GM10847 (cell line): ENCODE results near the gene PHACTR3.

Source experiments
- POLR2A ChIP-seq: IDR thresholded peaks from 2 replicates; pipeline ENCODE4 v1.6.1; 2011; ENCODE audit not compliant: insufficient read length; ENCODE audit errors: extremely low read depth

Gene PHACTR3

GRCh38 chr20:59603781-59604541 lies at the start of gene PHACTR3:
Gene PHACTR3 (plus strand): TSS chr20:59604540. CDS start chr20:59605015, 475 bp downstream.
- TF ChIP-seq POLR2A, result no peak

GRCh38 chr20:59559024-59559817 lies 45.1 kb upstream of the PHACTR3 start:
- TF ChIP-seq POLR2A, result no peak

- no peak for TF ChIP-seq POLR2A
These were observed 44.5 kb upstream of the PHACTR3 start for GRCh38 chr20:59559863-59560262.

- no peak for TF ChIP-seq POLR2A
These were observed 43.6 kb upstream of the PHACTR3 start for GRCh38 chr20:59560588-59561227.

GRCh38 chr20:59561228-59561605 lies 43.1 kb upstream of the PHACTR3 start:
- no peak for TF ChIP-seq POLR2A

- no peak for TF ChIP-seq POLR2A
These were observed 42.6 kb upstream of the PHACTR3 start for GRCh38 chr20:59561614-59562277.

- no peak for TF ChIP-seq POLR2A
These were observed 40.2 kb upstream of the PHACTR3 start for GRCh38 chr20:59564171-59564570.

GRCh38 chr20:59564943-59565342 lies 39.4 kb upstream of the PHACTR3 start:
- no peak for TF ChIP-seq POLR2A

GRCh38 chr20:59565768-59566461 lies 38.4 kb upstream of the PHACTR3 start:
- TF ChIP-seq POLR2A, result no peak

GRCh38 chr20:59566631-59567524 lies 37.5 kb upstream of the PHACTR3 start:
- no peak for TF ChIP-seq POLR2A

GRCh38 chr20:59567585-59568508 lies 36.5 kb upstream of the PHACTR3 start:
- TF ChIP-seq POLR2A, result no peak

- no peak for TF ChIP-seq POLR2A
These were observed 35.8 kb upstream of the PHACTR3 start for GRCh38 chr20:59568509-59569024.
